Neutrophil (primary cell): ENCODE measurements around the gene ISL2.

ENCODE experiments used
- H3K27ac ChIP-seq: fragments of 200-600 bp; sonication (generic); 2 replicates; pipeline ENCODE4 v1.5.1; 2016; ENCODE audit warnings: mild to moderate bottlenecking, moderate library complexity
- H3K27me3 ChIP-seq: fragments of 200-600 bp; sonication (generic); 2 replicates; pipeline ENCODE4 v1.6.0; 2016; ENCODE audit warnings: mild to moderate bottlenecking
- H3K36me3 ChIP-seq: fragments of 200-600 bp; sonication (generic); 2 replicates; pipeline ENCODE4 v1.5.1; 2017
- H3K4me1 ChIP-seq, 2 experiments: fragments of 200-600 bp in 1 of 2; sonication (generic) in 1 of 2; 1 replicate in 1 of 2; 2 replicates in 1 of 2; pipeline versions ENCODE4 v1.5.1 to v1.6.1; 2013 to 2016; ENCODE audit warnings: low read depth in 1 of 2, low read length in 1 of 2, mild to moderate bottlenecking in 1 of 2, moderate library complexity in 1 of 2; ENCODE audit not compliant: control insufficient read depth in 1 of 2, insufficient read depth in 1 of 2
- H3K4me3 ChIP-seq, 2 experiments: fragments of 200-600 bp in 1 of 2; sonication (generic) in 1 of 2; 1 replicate in 1 of 2; 2 replicates in 1 of 2; pipeline ENCODE4 v1.5.1; 2013 to 2016; ENCODE audit warnings: low read depth in 1 of 2, low read length in 1 of 2, mild to moderate bottlenecking in 1 of 2, moderate library complexity in 1 of 2
- H3K9me3 ChIP-seq: fragments of 200-600 bp; sonication (generic); 2 replicates; pipeline ENCODE4 v1.5.1; 2016
- CTCF ChIP-seq: fragments of 200-600 bp; sonication (generic); IDR thresholded peaks from 2 replicates; pipeline ENCODE4 v1.5.1; 2016; ENCODE audit warnings: antibody characterized with exemption

ISL2 gene

GRCh38 chr15:76321602-76322001 lies 15.0 kb upstream of the ISL2 start:
- H3K9me3 ChIP-seq = no peaks in the 10 kb centered on the region
- no peaks in the 10 kb centered on the region for H3K4me1 ChIP-seq
- H3K27ac ChIP-seq = no peak overlapping the region
- peaks cover 71% of the 10 kb centered on the region for H3K27me3 ChIP-seq
- H3K4me3 ChIP-seq = no peak overlapping the region
- H3K36me3 ChIP-seq = no peaks in the 10 kb centered on the region
- no peak for TF ChIP-seq CTCF

- H3K27ac ChIP-seq = no peak overlapping the region
- TF ChIP-seq CTCF = no peak
- no peaks in the 10 kb centered on the region for H3K4me1 ChIP-seq
- H3K36me3 ChIP-seq = no peaks in the 10 kb centered on the region
- peaks cover 96% of the 10 kb centered on the region for H3K27me3 ChIP-seq
- H3K4me3 ChIP-seq = no peak overlapping the region
- no peaks in the 10 kb centered on the region for H3K9me3 ChIP-seq
These were observed 12.5 kb upstream of the ISL2 start for GRCh38 chr15:76324066-76324465.

DNA sequence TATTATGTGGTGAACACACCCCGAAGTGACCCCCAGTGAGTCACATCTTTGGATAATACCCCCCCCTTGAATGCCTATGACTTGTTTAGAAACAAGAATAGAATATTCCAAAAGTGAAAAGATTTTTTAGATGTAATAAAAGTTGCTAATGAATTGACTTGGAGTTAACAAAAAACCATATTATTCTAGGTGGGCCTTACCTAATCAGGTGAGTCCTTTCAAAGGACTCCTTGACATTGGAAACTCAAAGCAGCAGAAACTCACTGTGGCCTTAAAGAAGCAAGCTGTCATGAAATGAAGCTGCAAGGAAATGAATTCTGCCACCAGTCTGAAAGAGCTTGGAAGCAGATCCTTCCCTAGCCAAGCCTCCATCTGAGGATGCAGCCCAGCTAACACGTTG lies 10.9 kb upstream of the ISL2 start:
- TF ChIP-seq CTCF = no peak
- Histone ChIP-seq H3K9me3 (no peaks in the 10 kb centered on the region), H3K4me3 (no peak overlapping the region), H3K36me3 (no peaks in the 10 kb centered on the region), H3K27me3 (peaks cover 96% of the 10 kb centered on the region), H3K27ac (no peak overlapping the region), H3K4me1 (no peaks in the 10 kb centered on the region)

- no peaks in the 10 kb centered on the region for H3K4me1 ChIP-seq
- H3K36me3 ChIP-seq = no peaks in the 10 kb centered on the region
- H3K9me3 ChIP-seq = no peaks in the 10 kb centered on the region
- no peak overlapping the region for H3K27ac ChIP-seq
- H3K27me3 ChIP-seq = peaks cover 94% of the 10 kb centered on the region
- H3K4me3 ChIP-seq = no peak overlapping the region
- TF ChIP-seq CTCF = no peak
These were observed 9.1 kb upstream of the ISL2 start for GRCh38 chr15:76327191-76328105.

DNA sequence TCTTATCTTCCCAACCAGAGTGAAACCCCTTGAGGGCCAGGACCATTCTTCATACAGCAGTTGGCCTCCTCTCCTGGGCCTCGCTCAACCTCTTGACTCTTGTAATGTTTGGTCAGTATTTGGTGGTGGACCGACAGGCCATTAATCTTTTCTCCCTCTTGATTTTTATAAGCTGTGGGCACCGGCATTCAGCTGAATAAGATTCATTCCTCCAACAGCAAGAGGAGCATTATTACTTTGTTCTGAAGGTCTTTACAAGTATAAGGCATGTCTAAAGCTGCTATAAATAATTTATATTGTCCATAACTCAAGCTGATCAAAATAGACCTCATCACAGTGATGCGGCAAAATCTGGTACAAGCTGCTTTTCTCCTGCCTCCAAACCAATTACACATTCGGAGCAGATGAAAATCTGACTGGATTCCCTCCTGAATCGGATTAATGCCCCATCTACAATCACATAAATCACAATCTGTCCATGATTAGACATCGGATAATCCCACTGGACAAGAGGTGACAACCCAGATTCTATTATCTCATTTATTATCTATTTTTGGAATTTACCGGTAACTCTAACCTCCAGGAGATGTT lies 8.4 kb upstream of the ISL2 start:
- Histone ChIP-seq H3K9me3 (no peaks in the 10 kb centered on the region), H3K27me3 (peaks cover 94% of the 10 kb centered on the region), H3K4me3 (no peak overlapping the region), H3K4me1 (no peaks in the 10 kb centered on the region), H3K36me3 (no peaks in the 10 kb centered on the region), H3K27ac (no peak overlapping the region)
- no peak for TF ChIP-seq CTCF
